Stimulated activated CD4-positive, alpha-beta T cell treated with anti-CD3 and anti-CD28 coated beads, Interleukin-15, amount 100 ng/mL, for 24 hours (primary cell): Measurements from ENCODE around the gene C20orf173.
"Not testable (repeated sequence)": the region's sequence is repeated elsewhere in the genome, so short reads cannot be mapped to it uniquely, and the experiment has no call there.

Experiments used
- DNase-seq: peaks from one replicate; pipeline ENCODE4 v3.0.0-alpha.2; 2020

C20orf173 gene

GRCh38 chr20:35544436-35544835 lies 15.0 kb upstream of the C20orf173 start:
- no peak for DNase-seq

GRCh38 chr20:35542990-35543389 lies 13.5 kb upstream of the C20orf173 start:
- DNase-seq, result no peak

GRCh38 chr20:35541783-35542662 lies 12.6 kb upstream of the C20orf173 start, which contains the start of gene ERGIC3:
Gene ERGIC3 (plus strand): TSS chr20:35542078. CDS start chr20:35542098, 20 bp downstream.
- DNase-seq, result peak; percentile 99

- DNase-seq, result no peak
Observed at GRCh38 chr20:35541118-35541782, 11.8 kb upstream of the C20orf173 start.

- DNase-seq, result peak; percentile 28
Observed at GRCh38 chr20:35539756-35540212, 10.3 kb upstream of the C20orf173 start.

- DNase-seq, result no peak
Observed at GRCh38 chr20:35527122-35527769, 2.2 kb downstream of the C20orf173 start.

- no peak for DNase-seq
Observed at GRCh38 chr20:35525639-35526038, 3.8 kb downstream of the C20orf173 start.

- DNase-seq, result peak; percentile 46
Observed at GRCh38 chr20:35523298-35523888, 6.1 kb downstream of the C20orf173 start.

- DNase-seq, result no peak
Observed at GRCh38 chr20:35518955-35519354, 10.5 kb downstream of the C20orf173 start.

- DNase-seq, result not testable (repeated sequence)
Observed at GRCh38 chr20:35517767-35518166, 11.7 kb downstream of the C20orf173 start.

GRCh38 chr20:35517125-35517524 lies 12.3 kb downstream of the C20orf173 start:
- no peak for DNase-seq

- DNase-seq, result no peak
Observed at GRCh38 chr20:35515949-35516645, 13.4 kb downstream of the C20orf173 start.

GRCh38 chr20:35515341-35515740 lies 14.1 kb downstream of the C20orf173 start:
- no peak for DNase-seq

- no peak for DNase-seq
Observed at GRCh38 chr20:35514371-35514932, 15.0 kb downstream of the C20orf173 start.

GRCh38 chr20:35511814-35512420 lies 17.5 kb downstream of the C20orf173 start:
- no peak for DNase-seq

- DNase-seq, result no peak
Observed at GRCh38 chr20:35510951-35511735, 18.3 kb downstream of the C20orf173 start.

- no peak for DNase-seq
Observed at GRCh38 chr20:35508493-35509218, 20.8 kb downstream of the C20orf173 start.

- no peak for DNase-seq
Observed at GRCh38 chr20:35506872-35507638, 22.4 kb downstream of the C20orf173 start.

- DNase-seq, result no peak
Observed at GRCh38 chr20:35506179-35506578, 23.3 kb downstream of the C20orf173 start.
